Small intestine (tissue), 7 donors: ENCODE data around the gene CHSY1. TPM values are rescaled to one million over a fixed set of nuclear protein-coding genes. Genes with fewer than 3 reads are reported as not detected.

Experiments
- DNase-seq, 2 donors: peaks; one replicate each; pipeline versions ENCODE4 v3.0.0 to v3.0.0-alpha.2; 2013
- FAIRE-seq: peaks from 2 replicates; lab custom pipeline; 2012; peaks lifted over from hg19 to GRCh38; lab: Jason Lieb, UNC
- H3K27ac ChIP-seq, 3 donors: one replicate each; pipeline ENCODE4 v1.5.1; 2013; ENCODE audit warnings: low read length in 2 of 3, mild to moderate bottlenecking in 2 of 3, control low read depth in 1 of 3, inconsistent platforms in 1 of 3, low read depth in 1 of 3, moderate library complexity in 1 of 3
- H3K27me3 ChIP-seq, 3 donors: one replicate each; pipeline ENCODE4 v1.6.1; 2013; ENCODE audit warnings: low read length in 3 of 3, inconsistent platforms in 1 of 3; ENCODE audit not compliant: control insufficient read depth in 3 of 3, insufficient read depth in 3 of 3
- H3K36me3 ChIP-seq, 3 donors: one replicate each; pipeline ENCODE4 v1.6.1; 2013; ENCODE audit warnings: low read length in 3 of 3, inconsistent platforms in 1 of 3, low read depth in 1 of 3, mild to moderate bottlenecking in 1 of 3, moderate library complexity in 1 of 3; ENCODE audit not compliant: control insufficient read depth in 3 of 3, insufficient read depth in 2 of 3
- H3K4me1 ChIP-seq, 3 donors: one replicate each; pipeline ENCODE4 v1.6.1; 2013; ENCODE audit warnings: low read length in 2 of 3, inconsistent platforms in 1 of 3, low read depth in 1 of 3, mild to moderate bottlenecking in 1 of 3, moderate library complexity in 1 of 3; ENCODE audit not compliant: control insufficient read depth in 3 of 3, insufficient read depth in 2 of 3
- H3K4me3 ChIP-seq, 3 donors: one replicate each; pipeline ENCODE4 v1.5.1; 2013; ENCODE audit warnings: low read length in 3 of 3, control low read depth in 1 of 3, inconsistent platforms in 1 of 3, low read depth in 1 of 3, mild to moderate bottlenecking in 1 of 3, moderate library complexity in 1 of 3
- H3K9me3 ChIP-seq, 2 donors: one replicate each; pipeline ENCODE4 v1.6.1; 2013; ENCODE audit warnings: low read depth in 1 of 2, low read length in 1 of 2; ENCODE audit not compliant: control insufficient read depth in 2 of 2, insufficient read depth in 1 of 2
- WGBS, 3 donors: extraction: QIAGEN DNeasy Blood & Tissue Kit; methylation state at CpG; one replicate each; pipeline ENCODE4 v1.1.7; 2013; 5-methylcytosine and 5-hydroxymethylcytosine counted together
- polyA plus RNA-seq, 4 donors: library from polyadenylated mRNA; stranded (reverse) in 3 of 4; unstranded in 1 of 4; fragments of 200-250 nt in 3 of 4; fragments of 120-200 nt in 1 of 4; gene quantifications; one replicate each; pipeline versions ENCODE4 v1.2.1 to v1.2.3, GENCODE V29; 2013
- donor health status: healthy with polysubstance abuse.
- donor health status: control.
- donor health status: control.
- donor health status: Bipolar disorder and iron deficiency.
- donor health status: healthy.

CHSY1 gene
- polyA plus RNA-seq, 4 donors: 1.6 to 13.1 (median 6.0) TPM

DNA sequence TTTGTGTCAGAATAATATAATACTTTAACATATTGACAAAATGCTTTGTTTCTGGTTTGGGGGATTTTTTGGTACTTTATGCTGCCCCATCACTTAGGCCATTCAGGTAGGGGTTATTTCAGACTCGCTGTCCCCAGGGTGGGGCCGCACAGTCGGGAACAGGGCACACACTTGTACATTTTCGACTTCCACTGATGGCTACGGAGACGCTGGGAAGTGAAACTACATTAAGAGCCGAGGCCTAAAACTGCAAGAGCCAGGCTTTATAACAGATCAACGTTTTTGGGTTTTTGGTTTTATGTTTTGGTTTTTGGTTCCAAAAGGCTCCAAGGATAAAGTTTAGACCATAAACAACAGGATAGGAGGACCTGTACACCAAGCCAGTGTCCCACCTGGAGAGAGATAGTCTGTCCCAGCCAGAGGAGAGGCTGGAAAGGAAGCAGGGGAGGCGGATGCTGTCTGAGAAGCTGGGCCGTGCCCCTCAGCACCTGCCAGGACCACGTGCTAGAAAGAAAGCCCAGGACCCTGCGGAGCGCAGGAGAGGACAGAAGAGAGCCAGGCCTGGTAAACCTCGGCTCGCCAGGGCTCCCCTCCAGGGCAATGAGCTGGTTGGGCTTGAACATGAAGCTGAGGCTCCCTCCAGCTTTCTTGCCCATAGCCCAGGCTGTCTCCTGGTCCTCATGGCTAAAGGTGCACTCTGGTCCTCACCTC lies 111.7 kb downstream of the CHSY1 start:
- Histone ChIP-seq H3K9me3 (no peaks in the 10 kb centered on the region), H3K4me1 (no peaks in the 10 kb centered on the region), H3K4me3 (no peak overlapping the region), H3K27me3 (no peaks in the 10 kb centered on the region), H3K27ac (no peak overlapping the region), H3K36me3 (no peaks in the 10 kb centered on the region)
- no peak for DNase-seq
- no peak for FAIRE-seq
- 86 to 87% (median 86%) methylated on average over 15 of the region's 15 CpGs for WGBS, 3 donors

- FAIRE-seq: no peak
- DNase-seq: no peak
Observed at GRCh38 chr15:101138913-101139880, 112.7 kb downstream of the CHSY1 start.

DNA sequence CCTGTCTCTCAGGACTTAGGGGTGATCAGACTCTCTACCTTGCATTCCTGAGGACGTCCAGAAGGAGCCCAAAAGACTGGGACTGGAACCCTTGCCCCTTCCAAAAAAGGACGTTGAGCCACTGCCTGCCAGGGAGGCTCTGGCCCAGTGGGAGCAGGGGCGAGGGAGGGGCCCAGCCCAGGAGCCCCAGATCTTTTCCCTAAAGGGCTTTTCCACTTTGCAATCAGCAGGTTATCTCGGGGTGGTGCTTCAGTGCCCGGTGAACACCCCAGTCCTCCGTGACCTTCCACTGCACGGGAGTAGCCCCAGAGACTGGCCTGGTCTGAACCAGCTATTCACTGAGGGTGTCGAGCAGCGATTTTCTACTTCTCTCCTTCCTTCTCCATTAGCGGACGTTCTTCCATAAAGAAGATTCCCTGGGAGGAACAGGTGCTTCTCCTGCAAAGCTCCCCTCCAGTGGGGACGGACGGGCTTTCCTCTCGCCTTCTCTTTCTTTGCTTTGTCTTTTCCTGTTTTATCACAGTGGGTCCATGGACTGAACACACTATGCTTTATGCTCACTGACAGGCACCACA lies 113.7 kb downstream of the CHSY1 start:
- 74 to 87% (median 82%) methylated on average over 14 of the region's 14 CpGs for WGBS, 3 donors
- no peaks in the 10 kb centered on the region for H3K36me3 ChIP-seq
- no peak for FAIRE-seq

More at GRCh38 chr15:101138913-101139880, 112.7 kb downstream of the CHSY1 start:
- Histone ChIP-seq H3K27me3 (no peaks in the 10 kb centered on the region), H3K9me3 (peaks cover 0 to 3% of the 10 kb centered on the region in 2 donors), H3K27ac (no peak overlapping the region), H3K4me3 (no peak overlapping the region), H3K36me3 (no peaks in the 10 kb centered on the region), H3K4me1 (no peaks in the 10 kb centered on the region)
- WGBS, 3 donors: 82 to 88% (median 87%) methylated on average over 22 of the region's 22 CpGs

DNA sequence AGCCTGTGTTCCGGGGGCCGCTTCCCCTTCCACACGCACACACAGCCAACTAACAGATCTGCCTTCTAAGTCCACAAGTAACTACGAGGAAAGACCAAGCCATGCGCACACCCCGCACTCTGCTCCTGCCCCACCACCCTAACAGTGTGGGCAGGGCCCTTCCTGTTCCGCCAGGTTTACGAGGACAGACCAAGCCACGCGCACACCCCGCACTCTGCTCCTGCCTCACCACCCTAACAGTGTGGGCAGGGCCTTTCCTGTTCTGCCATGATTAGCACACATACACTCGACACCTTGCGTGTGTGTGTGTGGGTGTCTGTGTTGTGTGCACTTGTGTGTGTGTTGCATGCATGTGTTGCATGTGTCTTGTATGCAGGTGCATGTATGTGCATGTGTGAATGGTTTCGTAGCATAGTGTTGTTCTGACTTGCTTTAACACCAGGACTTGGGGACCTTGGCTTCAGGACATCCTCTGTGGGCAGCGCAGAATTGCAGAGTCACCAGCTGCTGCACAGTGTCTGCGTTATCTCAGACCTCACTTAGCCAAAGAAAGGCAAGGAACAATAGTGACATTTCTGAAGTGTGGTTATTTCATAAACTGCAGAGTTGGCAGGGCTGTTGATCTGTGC lies 114.4 kb downstream of the CHSY1 start:
- FAIRE-seq (no peak), DNase-seq (no peak)
- Histone ChIP-seq H3K27ac (no peak overlapping the region), H3K4me3 (no peak overlapping the region), H3K27me3 (no peaks in the 10 kb centered on the region), H3K36me3 (no peaks in the 10 kb centered on the region), H3K9me3 (peaks cover 0 to 3% of the 10 kb centered on the region in 2 donors), H3K4me1 (no peaks in the 10 kb centered on the region)
- 72 to 76% (median 74%) methylated on average over 16 of the region's 16 CpGs for WGBS, 3 donors

More for the DNA sequence above, 113.7 kb downstream of the CHSY1 start:
- no peak overlapping the region for H3K4me3 ChIP-seq
- no peak for DNase-seq
- H3K9me3 ChIP-seq: peaks cover 0 to 3% of the 10 kb centered on the region in 2 donors
- no peaks in the 10 kb centered on the region for H3K27me3 ChIP-seq
- H3K27ac ChIP-seq: no peak overlapping the region
- H3K4me1 ChIP-seq: no peaks in the 10 kb centered on the region

DNA sequence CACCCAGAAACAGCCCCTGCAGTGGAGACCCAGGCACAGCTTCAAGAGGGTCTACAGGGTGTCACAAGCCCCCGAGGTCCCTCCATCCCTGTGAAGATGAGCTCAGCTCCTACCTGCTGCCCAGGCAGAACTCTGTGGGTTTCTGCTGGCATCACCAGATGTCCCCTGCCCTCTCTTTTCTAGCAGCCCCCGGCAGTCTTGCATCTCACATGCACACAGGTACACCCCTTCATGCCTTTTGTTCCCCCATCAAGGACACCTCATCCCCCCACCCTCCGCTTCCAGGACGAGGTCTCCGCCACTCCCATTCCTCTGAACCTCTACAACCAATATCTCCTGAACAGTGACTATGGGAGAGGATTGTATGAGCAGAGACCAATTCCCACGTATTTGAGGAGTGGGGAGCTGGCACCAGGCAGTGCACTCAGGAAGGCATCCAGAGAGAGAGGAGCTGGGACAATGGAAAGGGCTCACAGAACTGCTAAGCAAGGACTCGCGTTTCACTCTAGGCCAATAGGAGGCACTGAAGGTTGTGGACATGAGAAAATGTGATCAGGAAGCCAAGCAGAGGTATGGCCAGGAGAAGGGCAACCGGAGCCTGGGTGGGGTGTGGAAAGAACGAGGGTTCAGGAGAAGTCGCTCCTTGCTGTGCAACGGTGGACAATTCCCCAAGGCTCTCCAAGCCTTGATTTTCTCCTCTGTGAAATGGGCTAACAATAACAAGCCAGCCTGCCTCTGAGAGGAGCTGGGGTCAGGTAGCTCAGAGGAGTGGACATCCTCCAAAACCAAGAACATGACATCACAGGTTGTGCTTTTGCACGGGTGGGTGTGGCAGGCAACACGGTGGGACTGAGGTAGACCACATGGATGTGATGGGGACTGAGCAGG lies 115.2 kb downstream of the CHSY1 start:
- WGBS, 3 donors: 86 to 87% (median 87%) methylated on average over 14 of the region's 14 CpGs
- DNase-seq: no peak
- FAIRE-seq: no peak

GRCh38 chr15:101135532-101136166 lies 116.2 kb downstream of the CHSY1 start:
- WGBS, 3 donors: 73 to 78% (median 76%) methylated on average over 14 of the region's 14 CpGs
- Histone ChIP-seq H3K4me3 (no peak overlapping the region), H3K27me3 (peaks cover 0 to 4% (median 0%) of the 10 kb centered on the region in 3 donors), H3K9me3 (peaks cover 0 to 3% of the 10 kb centered on the region in 2 donors), H3K36me3 (no peaks in the 10 kb centered on the region), H3K4me1 (no peaks in the 10 kb centered on the region), H3K27ac (no peak overlapping the region)
- DNase-seq: no peak
- no peak for FAIRE-seq

More for the DNA sequence above, 115.2 kb downstream of the CHSY1 start:
- Histone ChIP-seq H3K4me1 (no peaks in the 10 kb centered on the region), H3K27me3 (no peaks in the 10 kb centered on the region), H3K9me3 (peaks cover 0 to 3% of the 10 kb centered on the region in 2 donors), H3K36me3 (no peaks in the 10 kb centered on the region), H3K27ac (no peak overlapping the region), H3K4me3 (no peak overlapping the region)

- FAIRE-seq: no peak
- no peak overlapping the region for H3K27ac ChIP-seq
- H3K4me1 ChIP-seq: no peaks in the 10 kb centered on the region
- H3K9me3 ChIP-seq: peaks cover 0 to 3% of the 10 kb centered on the region in 2 donors
- WGBS, 3 donors: 96 to 98% (median 98%) methylated on average over 5 of the region's 5 CpGs
- H3K4me3 ChIP-seq: no peak overlapping the region
- no peak for DNase-seq
- H3K27me3 ChIP-seq: peaks cover 0 to 4% (median 0%) of the 10 kb centered on the region in 3 donors
- no peaks in the 10 kb centered on the region for H3K36me3 ChIP-seq
Observed at GRCh38 chr15:101134780-101135179, 117.1 kb downstream of the CHSY1 start.
